IMR-90 (cell line): Measurements from ENCODE around the gene B4GALNT1. TPM values are rescaled to one million over a fixed set of nuclear protein-coding genes. Genes with fewer than 3 reads are reported as not detected.

ENCODE experiments used
- ATAC-seq: fragments of 200-7000 bp; cut with Tn5 transposase; 2 replicates; pipeline ENCODE4 v1.9.1; 2020; ENCODE audit warnings: low read depth, mild to moderate bottlenecking, moderate library complexity
- BruUV-seq: library from RNA; stranded (reverse); fragments of 400-500 nt; replicated peaks from 2 replicates; lab custom pipeline; 2021; lab: Mats Ljungman, UMichigan
- CTCF ChIA-PET: fragments of 300-600 bp; formaldehyde crosslinking; extraction: SDS; loops from one replicate; lab custom pipeline; 2021; ENCODE audit warnings: antibody characterized with exemption; lab: Yijun Ruan, JAX
- POLR2A ChIA-PET: fragments of 300-600 bp; sonication (Branson Sonifier 250); formaldehyde crosslinking; loops from one replicate; lab custom pipeline; 2022; ENCODE audit warnings: antibody characterized with exemption; ENCODE audit not compliant: unreplicated experiment; lab: Charles Lee
- DNase-seq: peaks from one replicate; pipeline ENCODE4 v3.0.0; 2013
- H2AFZ ChIP-seq: replicated peaks from 2 replicates; pipeline ENCODE3; 2013; ENCODE audit warnings: low read length, mild to moderate bottlenecking; ENCODE audit not compliant: poor library complexity
- H2AK5ac ChIP-seq: 2 replicates; pipeline ENCODE4 v1.6.1; 2013; ENCODE audit warnings: low read depth, low read length, inconsistent platforms
- H2AK9ac ChIP-seq: replicated peaks from 2 replicates; pipeline ENCODE3; 2013; ENCODE audit warnings: mild to moderate bottlenecking, low read depth, low read length, moderate library complexity; ENCODE audit not compliant: poor library complexity
- H2BK120ac ChIP-seq: 2 replicates; pipeline ENCODE4 v1.6.1; 2013; ENCODE audit warnings: low read depth, low read length, inconsistent platforms
- H2BK15ac ChIP-seq: 3 replicates; pipeline ENCODE4 v1.6.1; 2013; ENCODE audit warnings: low read depth, low read length, inconsistent platforms
- H2BK20ac ChIP-seq: 2 replicates; pipeline ENCODE4 v1.6.1; 2013; ENCODE audit warnings: low read depth, mild to moderate bottlenecking, inconsistent platforms, low read length, moderate library complexity
- H2BK5ac ChIP-seq: 2 replicates; pipeline ENCODE4 v1.6.1; 2013; ENCODE audit warnings: mild to moderate bottlenecking, low read depth, low read length, inconsistent platforms; ENCODE audit not compliant: poor library complexity, severe bottlenecking
- H3K14ac ChIP-seq: replicated peaks from 2 replicates; pipeline ENCODE4 v1.6.1; 2013; ENCODE audit warnings: low read depth, low read length, inconsistent platforms
- H3K18ac ChIP-seq: 2 replicates; pipeline ENCODE4 v1.6.1; 2013; ENCODE audit warnings: low read depth, low read length, control low read depth
- H3K23ac ChIP-seq: 2 replicates; pipeline ENCODE4 v1.6.1; 2013; ENCODE audit warnings: low read depth, low read length, inconsistent platforms
- H3K27ac ChIP-seq: 2 replicates; pipeline ENCODE4 v1.5.1; 2013; ENCODE audit warnings: mild to moderate bottlenecking, control low read depth, low read length; ENCODE audit not compliant: insufficient read depth
- H3K27me3 ChIP-seq: 2 replicates; pipeline ENCODE4 v1.6.1; 2013; ENCODE audit warnings: low read length; ENCODE audit not compliant: control insufficient read depth, insufficient read depth
- H3K36me3 ChIP-seq: 2 replicates; pipeline ENCODE4 v1.6.1; 2013; ENCODE audit warnings: low read length, mixed read lengths; ENCODE audit not compliant: control insufficient read depth, insufficient read depth
- H3K4ac ChIP-seq: 2 replicates; pipeline ENCODE4 v1.6.1; 2013; ENCODE audit warnings: low read depth, low read length, inconsistent platforms
- H3K4me1 ChIP-seq: 2 replicates; pipeline ENCODE4 v1.6.1; 2013; ENCODE audit warnings: low read length, mixed read lengths; ENCODE audit not compliant: control insufficient read depth, insufficient read depth
- H3K4me2 ChIP-seq: 2 replicates; pipeline ENCODE4 v1.6.1; 2013; ENCODE audit warnings: low read depth, mild to moderate bottlenecking, control low read depth, low read length, moderate library complexity
- H3K4me3 ChIP-seq: 2 replicates; pipeline ENCODE4 v1.5.1; 2013; ENCODE audit warnings: low read depth, mild to moderate bottlenecking, control low read depth, low read length, moderate library complexity; ENCODE audit not compliant: insufficient read depth
- H3K56ac ChIP-seq: 2 replicates; pipeline ENCODE4 v1.6.1; 2013; ENCODE audit warnings: low read length, inconsistent platforms; ENCODE audit not compliant: insufficient read depth; ENCODE audit errors: extremely low read depth
- H3K79me1 ChIP-seq, 2 experiments: 2 replicates each; pipeline ENCODE4 v1.6.1; 2013; ENCODE audit warnings: low read length in 2 of 2, inconsistent platforms in 1 of 2, low read depth in 1 of 2
- H3K9ac ChIP-seq: 2 replicates; pipeline ENCODE4 v1.6.1; 2013; ENCODE audit warnings: low read depth, low read length, control low read depth
- H3K9me1 ChIP-seq: 2 replicates; pipeline ENCODE4 v1.6.1; 2013; ENCODE audit warnings: low read length, inconsistent platforms; ENCODE audit not compliant: insufficient read depth
- H3K9me3 ChIP-seq: 2 replicates; pipeline ENCODE4 v1.6.1; 2013; ENCODE audit warnings: low read length; ENCODE audit not compliant: control insufficient read depth, insufficient read depth
- H4K20me1 ChIP-seq: 2 replicates; pipeline ENCODE4 v1.6.1; 2013; ENCODE audit warnings: low read length, inconsistent platforms; ENCODE audit not compliant: insufficient read depth
- H4K5ac ChIP-seq: 2 replicates; pipeline ENCODE4 v1.6.1; 2013; ENCODE audit warnings: mild to moderate bottlenecking, low read depth, low read length, control low read depth
- H4K8ac ChIP-seq, 2 experiments: 2 replicates each; pipeline ENCODE4 v1.6.1; 2013; ENCODE audit warnings: low read depth in 2 of 2, low read length in 2 of 2, control low read depth in 1 of 2, inconsistent platforms in 1 of 2
- H4K91ac ChIP-seq: 2 replicates; pipeline ENCODE4 v1.6.1; 2013; ENCODE audit warnings: low read depth, low read length, inconsistent platforms; ENCODE audit not compliant: insufficient read depth
- BHLHE40 ChIP-seq: fragments of 150-350 bp; IDR thresholded peaks from 2 replicates; pipeline ENCODE4 v1.6.1; 2016; ENCODE audit warnings: mild to moderate bottlenecking, low read depth, low read length
- CEBPB ChIP-seq: IDR thresholded peaks from 2 replicates; pipeline ENCODE4 v1.6.1; 2012; ENCODE audit warnings: low read depth, low read length, improper control_type of control experiment
- CHD1 ChIP-seq: IDR thresholded peaks from 2 replicates; pipeline ENCODE4 v1.6.1; 2012; ENCODE audit warnings: low read depth, low read length, improper control_type of control experiment
- CTCF ChIP-seq: conservative IDR thresholded peaks from 2 replicates; pipeline ENCODE4 v1.5.1; 2012; ENCODE audit warnings: mild to moderate bottlenecking, low read depth, low read length, improper control_type of control experiment
- ELK1 ChIP-seq: fragments of 150-350 bp; IDR thresholded peaks from 2 replicates; pipeline ENCODE4 v1.6.1; 2016; ENCODE audit warnings: low read depth, mild to moderate bottlenecking, low read length, moderate library complexity, borderline replicate concordance
- FOS ChIP-seq: fragments of 150-350 bp; IDR thresholded peaks from 2 replicates; pipeline ENCODE4 v1.6.1; 2016; ENCODE audit warnings: low read depth, low read length
- MAFK ChIP-seq: IDR thresholded peaks from 2 replicates; pipeline ENCODE4 v1.6.1; 2012; ENCODE audit warnings: low read depth, low read length, improper control_type of control experiment
- MAZ ChIP-seq: IDR thresholded peaks from 2 replicates; pipeline ENCODE4 v1.6.1; 2012; ENCODE audit warnings: low read depth, mild to moderate bottlenecking, low read length, improper control_type of control experiment, moderate library complexity, borderline replicate concordance
- MXI1 ChIP-seq: IDR thresholded peaks from 2 replicates; pipeline ENCODE4 v1.6.1; 2012; ENCODE audit warnings: low read depth, mild to moderate bottlenecking, low read length, moderate library complexity, borderline replicate concordance
- NFE2L2 ChIP-seq: fragments of 150-350 bp; IDR thresholded peaks from 2 replicates; pipeline ENCODE4 v1.6.1; 2016; ENCODE audit warnings: low read depth, mild to moderate bottlenecking, low read length
- POLR2A ChIP-seq: IDR thresholded peaks from 2 replicates; pipeline ENCODE4 v1.6.1; 2012; ENCODE audit warnings: mild to moderate bottlenecking, low read depth, low read length
- RAD21 ChIP-seq: IDR thresholded peaks from 2 replicates; pipeline ENCODE4 v1.6.1; 2012; ENCODE audit warnings: low read length, improper control_type of control experiment
- RCOR1 ChIP-seq: IDR thresholded peaks from 2 replicates; pipeline ENCODE4 v1.6.1; 2012; ENCODE audit warnings: mild to moderate bottlenecking, low read length, improper control_type of control experiment; ENCODE audit not compliant: insufficient replicate concordance
- RFX5 ChIP-seq: IDR thresholded peaks from 2 replicates; pipeline ENCODE4 v1.8.0; 2012; ENCODE audit warnings: low read depth, mild to moderate bottlenecking, low read length, moderate library complexity
- SMC3 ChIP-seq: fragments of 150-350 bp; IDR thresholded peaks from 2 replicates; pipeline ENCODE4 v1.6.1; 2016; ENCODE audit warnings: low read depth, mild to moderate bottlenecking, antibody characterized with exemption, low read length, moderate library complexity
- USF2 ChIP-seq: fragments of 150-350 bp; IDR thresholded peaks from 2 replicates; pipeline ENCODE4 v1.6.1; 2017; ENCODE audit warnings: mild to moderate bottlenecking, antibody characterized with exemption, low read length, low read depth
- WGBS, 2 experiments: methylation state at CpG; one replicate each; pipeline versions ENCODE4 v1.1.5 to v1.1.7; 2013; ENCODE audit warnings: missing lambda C conversion rate in 2 of 2; ENCODE audit not compliant: insufficient read length in 1 of 2; ENCODE audit errors: extremely low coverage in 2 of 2; 5-methylcytosine and 5-hydroxymethylcytosine counted together
- dilution Hi-C: fragments of 300-500 bp; cut with HindIII; formaldehyde crosslinking; loops from one replicate; pipeline ENCODE4 v1.14.3; 2018; ENCODE audit warnings: low sequenced_read_pairs; ENCODE audit not compliant: unreplicated experiment
- in situ Hi-C: fragments of 300-500 bp; cut with MboI; formaldehyde crosslinking; loops from 3 replicates; pipeline ENCODE4 v1.14.3; 2019; ENCODE audit warnings: low sequenced_read_pairs, inconsistent platforms, mixed read lengths
- intact Hi-C: fragments of 100-400 bp; cut with micrococcal nuclease; formaldehyde crosslinking; loops from 2 replicates; pipeline ENCODE4 v1.10.0; 2022
- polyA plus RNA-seq, 3 experiments: library from polyadenylated mRNA; depleted of rRNA; stranded (reverse); fragments of >200 nt; gene quantifications; 2 replicates each; pipeline ENCODE4 v1.2.3, GENCODE V29; 2012; ENCODE audit warnings: low replicate concordance in 1 of 3
- total RNA-seq: library from RNA; depleted of rRNA; stranded (reverse); fragments of >200 nt; gene quantifications from 2 replicates; pipeline ENCODE4 v1.2.3, GENCODE V29; 2012

Gene B4GALNT1
- total and polyA plus RNA-seq, 2 of the 4 experiments (the other 2 are of a cell fraction), result 0.18 to 0.62 TPM

- H2AK9ac ChIP-seq, result no peak overlapping the region
- H3K4me2 ChIP-seq, result no peak overlapping the region
- dilution Hi-C loops, result no loop called here
- no peak overlapping the region for H2AFZ ChIP-seq
- H2AK5ac ChIP-seq, result no peak overlapping the region
- intact Hi-C loops, result no loop called here
- H2BK5ac ChIP-seq, result no peak overlapping the region
- H3K56ac ChIP-seq, result no peak overlapping the region
- no peaks in the 10 kb centered on the region for H3K79me1 ChIP-seq
- H2BK120ac ChIP-seq, result no peak overlapping the region
- no peak overlapping the region for H2BK15ac ChIP-seq
- H3K27ac ChIP-seq, result no peak overlapping the region
- ChIA-PET CTCF (no interaction called here), POLR2A (no interaction called here)
- no peak overlapping the region for H3K9ac ChIP-seq
- peaks cover 78% of the 10 kb centered on the region for H3K27me3 ChIP-seq
- H3K4me3 ChIP-seq, result no peak overlapping the region
- no peak for ATAC-seq
- no peak overlapping the region for H4K91ac ChIP-seq
- no peak overlapping the region for H3K14ac ChIP-seq
- H3K36me3 ChIP-seq, result peaks cover 2% of the 10 kb centered on the region; the same call in 1 of the 2 replicates
- H4K5ac ChIP-seq, result no peak overlapping the region
- H3K9me1 ChIP-seq, result peaks cover 4% of the 10 kb centered on the region; the same call in 1 of the 2 replicates
- H2BK20ac ChIP-seq, result no peak overlapping the region
- H3K4me1 ChIP-seq, result no peaks in the 10 kb centered on the region; the same call in 1 of the 2 replicates
- no TSS peak for BruUV-seq
- no peak overlapping the region for H3K4ac ChIP-seq
- H3K9me3 ChIP-seq, result no peaks in the 10 kb centered on the region
- WGBS, 2 experiments, result no CpG with 5 or more reads among the region's 9 CpGs
- no peak overlapping the region for H3K18ac ChIP-seq
- no peak overlapping the region for H3K23ac ChIP-seq
- TF ChIP-seq MAFK (no peak), ELK1 (no peak), RFX5 (no peak), POLR2A (no peak), MAZ (no peak), NFE2L2 (no peak), CTCF (no peak), BHLHE40 (no peak), CEBPB (no peak), RCOR1 (no peak), RAD21 (no peak), CHD1 (no peak), USF2 (no peak), SMC3 (no peak), MXI1 (no peak), FOS (no peak)
- in situ Hi-C loops, result no loop called here
- no peak for DNase-seq
- no peak overlapping the region for H4K8ac ChIP-seq
- H4K20me1 ChIP-seq, result peaks cover 4% of the 10 kb centered on the region
Observed at GRCh38 chr12:57626921-57627445, 6.0 kb downstream of the B4GALNT1 start.
